Measurements from ENCODE around the gene KNDC1. TPM values are rescaled to one million over a fixed set of nuclear protein-coding genes. Genes with fewer than 3 reads are reported as not detected.
A peak's percentile ranks its signal among the peaks of the same experiment; 100 is the strongest.
"Not testable (repeated sequence)": the region's sequence is repeated elsewhere in the genome, so short reads cannot be mapped to it uniquely, and the experiment has no call there.

The KNDC1 gene
- total and polyA plus RNA-seq, 2 of the 13 experiments (the other 11 are each of a cell fraction or from before 2014, with no cell fraction given), result 0.69 TPM; not detected in 1

DNA sequence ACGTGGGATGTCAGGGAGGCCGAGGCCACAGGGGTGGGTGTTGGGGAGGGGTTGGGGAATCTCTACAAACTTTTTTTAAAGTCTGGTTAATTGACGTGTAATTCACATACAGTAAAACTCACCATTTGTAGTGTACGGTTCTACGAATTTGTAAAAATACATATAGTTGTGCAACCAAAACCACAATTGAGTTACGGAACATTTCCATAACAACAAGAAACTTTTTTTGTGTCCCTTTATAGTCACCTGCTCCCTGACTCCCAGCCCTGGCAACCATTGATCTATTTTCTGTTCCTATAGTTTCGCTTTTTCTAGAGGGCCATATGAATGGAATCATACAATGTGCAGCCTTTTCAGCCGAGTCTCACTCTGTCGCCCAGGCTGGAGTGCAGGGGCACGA, 74.8 kb downstream of the KNDC1 start:
- intact Hi-C loops (cut with micrococcal nuclease; ENCODE audit: unreplicated experiment); H3K4me2 ChIP-seq (ENCODE audit: low read depth, low read length); DNase-seq (ENCODE audit: low spot score); FAIRE-seq; H3K4me3 ChIP-seq (replicated peaks in 1 of 3; ENCODE audit: insufficient read depth in 1 of 3, low read depth in 2 of 3, low read length in 3 of 3); in situ Hi-C loops (cut with HindIII; ENCODE audit: extremely low pct_ligation_motif_present, low pct_unique_long_range_greater_than_20kb); H4K20me1 ChIP-seq (ENCODE audit: insufficient read depth, low read length); H2AFZ ChIP-seq (ENCODE audit: low read length); ATAC-seq; H3K9ac ChIP-seq (ENCODE audit: insufficient read depth, low read depth, low read length); BruUV-seq (replicated peaks); H3K27ac ChIP-seq (ENCODE audit: extremely low read length, insufficient read depth, low read length); H3K4me1 ChIP-seq (ENCODE audit: insufficient read depth, low read length); H3K36me3 ChIP-seq (replicated peaks in 1 of 2; ENCODE audit: control insufficient read depth in 1 of 2, insufficient read depth in 2 of 2, low read length in 2 of 2); CTCF ChIA-PET (ENCODE audit: low intra/inter-chr PET ratio, low total read pairs); POLR2A ChIA-PET; H3K79me2 ChIP-seq (ENCODE audit: insufficient read depth, low read length); H3K9me3 ChIP-seq (ENCODE audit: low read length): not testable (repeated sequence)
- H3K27me3 ChIP-seq (ENCODE audit: control insufficient read depth in 1 of 2, insufficient read depth in 2 of 2, low read length in 2 of 2), result peaks cover 9 to 62% of the 10 kb centered on the region in 2 experiments
- WGBS (ENCODE audit: low lambda C conversion rate), result 25% methylated on average over 9 of the region's 10 CpGs

DNA sequence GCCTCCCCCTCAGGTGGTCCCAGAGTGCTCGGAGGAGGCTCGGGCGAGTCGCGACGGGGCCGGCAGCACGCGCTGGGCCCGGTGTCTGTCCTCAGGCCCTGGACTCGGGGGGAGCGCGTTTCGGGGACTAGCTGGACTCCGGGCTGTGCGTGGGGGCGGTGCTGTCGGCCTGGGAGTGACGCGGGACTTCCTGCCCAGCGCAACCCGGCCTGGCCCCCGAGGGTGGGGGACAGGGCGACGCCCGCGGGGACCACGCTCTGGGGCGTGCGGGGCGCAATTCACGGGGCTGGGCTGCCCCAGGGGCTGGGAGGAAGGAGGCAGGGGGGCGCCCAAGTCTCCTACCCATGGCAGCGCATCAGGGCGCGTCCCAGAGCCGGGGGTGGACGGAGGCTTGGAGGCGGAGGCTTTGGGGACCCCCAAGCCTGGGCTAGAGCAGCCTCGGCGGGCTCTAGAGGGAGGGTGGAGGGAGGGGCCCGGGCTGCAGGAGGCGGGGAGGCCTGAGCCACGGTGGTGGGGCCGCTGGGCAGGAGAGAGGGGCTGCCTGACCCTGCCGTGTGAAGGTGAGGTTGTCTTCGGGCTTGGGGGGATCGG, 75.3 kb downstream of the KNDC1 start:
- Histone ChIP-seq H3K79me2 (ENCODE audit: insufficient read depth, low read length) (no peaks in the 10 kb centered on the region), H3K4me1 (ENCODE audit: insufficient read depth, low read length) (no peaks in the 10 kb centered on the region), H3K36me3 (replicated peaks in 1 of 2; ENCODE audit: control insufficient read depth in 1 of 2, insufficient read depth in 2 of 2, low read length in 2 of 2) (no peaks in the 10 kb centered on the region), H3K4me3 (replicated peaks in 1 of 3; ENCODE audit: insufficient read depth in 1 of 3, low read depth in 2 of 3, low read length in 3 of 3) (no peak overlapping the region), H2AFZ (ENCODE audit: low read length) (no peak overlapping the region), H3K9ac (ENCODE audit: insufficient read depth, low read depth, low read length) (no peak overlapping the region), H4K20me1 (ENCODE audit: insufficient read depth, low read length) (0 out of 2 replicates have a peak, but pooled peaks cover 3% of the 10 kb centered on the region), H3K9me3 (ENCODE audit: low read length) (no peaks in the 10 kb centered on the region), H3K4me2 (ENCODE audit: low read depth, low read length) (no peak overlapping the region), H3K27ac (ENCODE audit: extremely low read length, insufficient read depth, low read length) (no peak overlapping the region), H3K27me3 (ENCODE audit: control insufficient read depth in 1 of 2, insufficient read depth in 2 of 2, low read length in 2 of 2) (peaks cover 11 to 62% of the 10 kb centered on the region in 2 experiments)
- DNase-seq (ENCODE audit: low spot score) (no peak), FAIRE-seq (no peak), ATAC-seq (no peak)
- intact Hi-C loops (cut with micrococcal nuclease; ENCODE audit: unreplicated experiment) (no loop called here), in situ Hi-C loops (cut with HindIII; ENCODE audit: extremely low pct_ligation_motif_present, low pct_unique_long_range_greater_than_20kb) (no loop called here)
- TF ChIP-seq EZH2 (conservative IDR thresholded peaks at IDR 0.05; ENCODE audit: low read depth, low read length) (0 out of 2 replicates have a peak, but pooled peaks have one; percentile 20), DMAP1 (CRISPR knock-in tag; IDR thresholded peaks at IDR 0.05) (no peak), ZNF350 (CRISPR knock-in tag; IDR thresholded peaks at IDR 0.05; ENCODE audit: borderline replicate concordance, low read depth) (no peak), ZNF607 (CRISPR knock-in tag; IDR thresholded peaks at IDR 0.05; ENCODE audit: borderline replicate concordance) (no peak)
- TF ChIP-seq, protein P1, sequence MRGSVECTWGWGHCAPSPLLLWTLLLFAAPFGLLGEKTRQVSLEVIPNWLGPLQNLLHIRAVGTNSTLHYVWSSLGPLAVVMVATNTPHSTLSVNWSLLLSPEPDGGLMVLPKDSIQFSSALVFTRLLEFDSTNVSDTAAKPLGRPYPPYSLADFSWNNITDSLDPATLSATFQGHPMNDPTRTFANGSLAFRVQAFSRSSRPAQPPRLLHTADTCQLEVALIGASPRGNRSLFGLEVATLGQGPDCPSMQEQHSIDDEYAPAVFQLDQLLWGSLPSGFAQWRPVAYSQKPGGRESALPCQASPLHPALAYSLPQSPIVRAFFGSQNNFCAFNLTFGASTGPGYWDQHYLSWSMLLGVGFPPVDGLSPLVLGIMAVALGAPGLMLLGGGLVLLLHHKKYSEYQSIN (CRISPR knock-in tag; IDR thresholded peaks at IDR 0.05; ENCODE audit: borderline replicate concordance), result no peak
- ChIA-PET POLR2A (no interaction called here), CTCF (ENCODE audit: low intra/inter-chr PET ratio, low total read pairs) (no interaction called here)
- BruUV-seq (replicated peaks), result no TSS peak
- WGBS (ENCODE audit: low lambda C conversion rate), result 16% methylated on average over 10 of the region's 48 CpGs

All from HepG2 (cell line).